GM21528 (cell line): ENCODE data around the gene CREB3L4.

ENCODE experiments used
- ATAC-seq: cut with Tn5 transposase; IDR thresholded peaks from one replicate; pipeline ENCODE4 v1.9.1; 2021; ENCODE audit warnings: mild to moderate bottlenecking, moderate library complexity; ENCODE audit not compliant: unreplicated experiment, low FRiP score

Gene CREB3L4

DNA sequence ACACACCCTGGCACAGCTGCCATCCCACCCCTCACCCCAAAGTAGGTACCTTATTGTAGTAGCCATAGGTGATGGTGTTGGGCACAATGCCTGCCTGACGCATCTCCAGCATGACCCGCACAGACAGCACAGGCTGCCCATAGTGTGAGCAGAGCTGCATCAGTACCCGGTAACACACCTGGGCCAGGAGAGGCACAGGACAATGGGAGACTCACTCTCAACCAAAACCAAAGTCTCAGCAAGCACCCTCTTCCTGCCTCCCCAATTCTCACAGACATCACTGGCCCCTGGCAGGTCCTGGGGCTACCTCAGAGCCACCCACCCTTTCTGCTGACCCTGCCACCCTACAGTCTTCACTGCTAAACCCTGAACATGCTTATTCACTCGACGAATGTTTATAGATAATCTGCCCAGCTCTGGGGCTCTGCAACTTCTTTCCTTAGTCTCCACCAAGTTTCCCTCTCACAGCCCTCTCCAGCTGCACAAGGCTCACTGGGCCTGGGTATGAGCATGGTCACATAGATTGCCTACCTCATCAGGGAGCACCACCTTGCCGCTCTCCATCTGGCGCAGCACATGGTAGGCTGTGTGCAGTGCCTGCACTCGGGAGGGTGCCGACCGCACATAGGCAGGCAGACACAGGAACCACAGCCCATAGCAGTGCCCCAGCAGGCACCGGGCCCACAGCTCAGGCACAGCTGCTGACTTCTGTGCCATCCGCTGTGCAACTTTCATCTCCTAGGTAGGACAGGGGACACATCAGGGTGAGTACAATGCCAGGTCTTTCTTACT, 31.5 kb upstream of the CREB3L4 start:
- ATAC-seq, result no peak

DNA sequence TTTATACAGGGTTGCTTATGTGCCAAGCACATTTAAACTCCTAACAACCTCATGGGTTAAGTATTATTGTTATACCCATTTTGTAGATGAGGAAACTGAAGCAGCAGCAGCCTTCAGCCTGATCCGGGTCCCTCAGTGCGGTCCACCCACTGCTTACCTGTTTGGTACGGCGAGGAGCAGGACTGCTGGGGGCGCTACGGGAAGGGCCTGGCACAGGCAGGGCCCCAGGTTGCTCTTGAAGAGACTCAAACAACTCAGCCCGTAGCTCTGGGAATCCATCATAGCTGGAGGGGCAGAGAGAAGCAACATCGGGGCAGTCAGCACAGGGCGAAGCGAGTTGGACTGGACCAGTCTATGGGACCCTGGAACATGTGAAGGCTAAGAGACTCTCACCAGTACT, 30.4 kb upstream of the CREB3L4 start:
- no peak for ATAC-seq

GRCh38 chr1:153938996-153939395, 28.7 kb upstream of the CREB3L4 start:
- no peak for ATAC-seq

DNA sequence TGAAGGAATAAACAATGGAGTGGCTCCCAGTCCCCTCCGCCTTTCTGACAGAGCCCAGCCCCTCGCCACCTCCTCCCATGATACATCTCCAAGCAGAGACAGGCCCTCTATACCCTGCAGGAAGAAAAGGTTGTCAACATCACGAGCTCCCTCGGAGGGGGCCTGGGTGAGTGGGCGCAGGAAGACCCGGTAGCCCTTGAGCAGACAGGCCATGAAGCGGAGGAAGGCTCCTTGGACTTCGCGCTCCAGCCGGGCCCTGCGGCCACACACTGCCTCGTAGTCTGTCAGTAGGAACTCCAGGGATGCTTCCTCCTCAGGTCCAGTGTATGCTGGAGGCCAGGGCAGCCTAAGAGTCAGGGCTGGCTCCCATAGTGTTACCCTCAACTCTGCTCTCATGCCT, 28.2 kb upstream of the CREB3L4 start:
- no peak for ATAC-seq

DNA sequence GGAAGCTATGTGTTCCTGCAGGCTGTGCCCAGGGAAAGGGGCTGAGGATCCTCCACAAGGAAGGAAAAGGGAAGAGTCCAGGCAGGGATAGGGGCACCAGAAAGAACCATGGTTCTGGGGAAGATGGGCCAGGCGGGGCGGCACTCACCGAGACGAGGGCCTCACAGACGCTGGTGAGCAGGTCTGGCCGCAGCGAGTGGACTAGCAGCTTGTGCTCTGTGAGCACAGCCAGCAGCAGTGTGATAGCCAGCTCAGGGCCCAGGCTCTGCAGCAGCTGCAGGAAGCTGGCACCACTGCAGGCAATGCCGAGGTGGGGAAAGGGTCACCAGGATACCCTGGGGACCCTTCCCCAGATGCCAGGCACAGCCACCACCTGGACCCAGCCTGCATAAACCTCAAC, 26.9 kb upstream of the CREB3L4 start:
- no peak for ATAC-seq

DNA sequence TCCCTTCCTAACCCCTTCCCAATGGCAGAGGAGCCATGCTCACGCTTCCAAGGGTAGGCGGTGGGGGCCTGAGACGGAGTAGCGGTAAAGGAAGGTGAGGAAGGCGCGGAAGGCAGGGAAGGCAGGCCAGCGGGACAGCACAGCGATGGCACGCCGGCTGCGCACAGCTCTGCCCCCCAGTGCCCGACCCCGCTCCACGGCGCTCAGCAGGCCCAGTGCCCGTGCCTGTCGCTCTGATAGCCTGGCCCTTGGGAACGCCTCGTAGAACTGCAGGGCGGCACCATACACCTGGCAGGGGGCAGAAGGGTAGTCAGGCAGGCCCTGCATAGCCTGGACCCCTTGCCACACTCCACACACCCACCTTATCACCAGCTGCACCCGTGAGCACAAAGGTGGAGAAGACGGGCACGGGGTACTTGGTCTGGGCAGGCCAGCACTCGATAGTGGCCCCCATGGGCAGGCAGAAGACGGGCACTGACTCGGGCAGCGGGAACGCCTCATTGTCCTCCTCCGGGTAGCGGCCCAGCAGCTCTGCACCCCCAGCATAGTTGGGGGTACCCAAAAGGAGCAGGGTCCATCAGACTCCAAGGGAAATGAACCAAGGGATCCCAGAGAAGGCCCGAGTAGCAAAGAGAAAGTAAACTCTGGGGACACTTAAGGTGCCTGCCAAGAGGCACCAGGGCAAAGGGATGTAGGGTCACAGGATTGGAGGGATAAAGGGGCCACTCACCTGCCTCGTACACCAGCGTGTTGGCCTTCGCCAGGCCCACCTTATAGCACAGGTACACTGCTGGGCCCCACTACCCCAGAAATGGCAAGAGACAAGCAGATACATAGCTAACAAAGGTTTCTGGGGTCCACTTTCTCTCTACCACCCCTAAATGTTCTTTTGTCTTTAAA, 25.6 kb upstream of the CREB3L4 start:
- no peak for ATAC-seq

DNA sequence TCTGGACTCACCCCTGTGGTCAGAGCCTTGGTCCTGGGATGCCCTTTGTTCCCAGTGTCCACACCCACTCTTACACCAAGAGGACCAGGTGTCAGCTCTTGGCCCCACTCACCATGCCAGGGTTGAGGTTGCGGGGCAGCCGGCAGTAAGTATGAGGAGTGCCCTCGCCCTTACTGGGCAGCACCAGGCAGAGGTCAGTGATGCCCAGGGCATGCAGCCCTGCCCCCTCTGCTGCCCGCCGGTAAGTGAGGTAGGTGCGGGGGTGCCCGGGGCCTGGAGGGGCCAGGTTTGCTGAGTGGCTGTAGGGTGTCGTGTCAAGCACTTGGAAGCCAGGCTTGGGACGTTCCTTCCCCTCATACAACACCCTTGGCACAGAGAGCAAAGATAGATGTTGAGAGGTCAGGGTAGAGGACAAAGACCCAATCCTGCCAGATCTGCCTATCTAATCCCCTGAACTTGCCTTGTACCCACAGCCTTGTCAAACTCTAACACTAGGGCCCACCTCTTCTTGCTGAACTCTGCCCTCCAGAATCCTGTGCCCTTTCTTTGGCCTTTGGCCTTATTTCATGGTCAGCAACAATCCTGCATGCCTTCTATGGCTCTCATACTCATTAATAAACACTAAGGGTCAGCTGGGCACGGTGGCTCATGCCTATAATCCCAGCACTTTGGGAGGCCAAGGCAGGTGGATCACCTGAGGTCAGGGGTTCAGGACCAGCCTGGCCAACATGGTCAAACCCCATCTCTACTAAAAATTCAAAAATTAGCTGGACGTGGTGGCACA, 24.7 kb upstream of the CREB3L4 start:
- no peak for ATAC-seq

- no peak for ATAC-seq
Measured at GRCh38 chr1:153944005-153944826, 23.5 kb upstream of the CREB3L4 start.

GRCh38 chr1:153944827-153945117, 22.9 kb upstream of the CREB3L4 start:
- no peak for ATAC-seq

- no peak for ATAC-seq
Measured at GRCh38 chr1:153945131-153945794, 22.4 kb upstream of the CREB3L4 start.

- ATAC-seq, result peak; percentile 68
Measured at GRCh38 chr1:153945795-153946621, 21.7 kb upstream of the CREB3L4 start.

GRCh38 chr1:153946622-153947241, 21.0 kb upstream of the CREB3L4 start, which contains the start of gene DENND4B:
Gene DENND4B (minus strand): TSS chr1:153946718. CDS start chr1:153944374, 2,344 bp downstream.
- ATAC-seq, result peak; percentile 56

DNA sequence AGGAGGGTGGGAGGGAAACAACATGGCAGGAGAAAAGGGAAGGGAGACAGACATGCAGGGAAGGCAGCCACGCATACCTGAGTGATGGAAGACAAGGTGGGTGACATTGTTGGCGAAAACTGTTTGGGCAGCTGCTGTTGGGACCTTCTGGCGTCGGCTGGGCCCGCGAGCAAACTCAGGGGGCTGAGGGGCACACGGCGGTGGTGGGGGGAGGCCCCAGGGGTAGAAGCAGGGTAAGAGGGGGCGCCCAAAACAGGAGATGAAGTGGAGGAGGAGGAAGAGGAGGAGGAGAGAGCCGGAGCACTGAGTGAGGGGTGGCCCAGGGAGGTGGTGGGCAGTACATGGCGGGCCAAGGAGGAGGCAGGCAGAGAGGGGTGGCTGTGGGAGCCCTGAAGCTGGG, 16.5 kb upstream of the CREB3L4 start:
- no peak for ATAC-seq

DNA sequence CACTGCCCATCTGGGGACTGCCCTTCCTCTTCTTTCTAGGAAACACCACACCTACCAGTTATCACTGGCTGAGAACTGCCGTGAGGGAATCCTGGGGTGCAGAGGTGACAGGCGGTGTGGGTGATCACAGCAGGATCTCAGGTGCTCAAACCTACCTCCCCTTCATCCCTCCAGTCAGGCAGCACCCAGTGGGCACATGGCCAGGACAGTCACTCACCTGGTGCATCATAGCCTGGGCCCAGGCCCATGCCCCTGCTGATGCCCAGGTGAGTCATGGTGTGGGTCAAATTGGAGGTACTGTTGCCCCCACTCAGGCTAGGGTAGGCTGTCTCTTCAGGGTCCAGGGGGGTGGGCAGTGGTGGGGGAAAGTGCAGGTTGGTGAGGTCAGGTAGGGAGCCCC, 15.9 kb upstream of the CREB3L4 start:
- ATAC-seq, result no peak

DNA sequence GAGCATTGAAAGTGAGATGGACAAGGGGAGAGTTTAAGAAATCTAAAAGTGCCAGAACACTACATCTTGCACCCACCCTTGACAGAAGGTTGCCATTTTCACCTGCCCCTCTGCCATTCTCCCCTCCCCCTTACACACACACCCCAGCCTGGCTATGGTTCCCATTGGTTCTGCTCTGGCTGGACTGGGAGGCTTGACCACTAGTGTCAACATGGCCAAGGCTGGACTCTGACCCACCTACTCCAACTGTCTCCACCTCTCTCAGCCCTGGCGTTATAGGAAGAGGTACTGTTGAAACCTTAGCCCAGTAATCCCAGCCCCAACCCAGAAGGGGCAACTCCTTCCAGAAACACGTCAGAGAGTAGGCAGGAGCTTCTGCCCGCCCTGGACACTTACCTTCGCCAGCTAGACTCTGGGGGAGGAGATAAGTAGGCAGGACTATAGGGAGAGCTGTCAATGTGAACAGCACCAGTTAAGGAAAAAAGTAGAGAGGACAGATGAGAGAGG, 13.8 kb upstream of the CREB3L4 start:
- ATAC-seq, result no peak

GRCh38 chr1:153954826-153955225, 12.9 kb upstream of the CREB3L4 start:
- ATAC-seq, result no peak

DNA sequence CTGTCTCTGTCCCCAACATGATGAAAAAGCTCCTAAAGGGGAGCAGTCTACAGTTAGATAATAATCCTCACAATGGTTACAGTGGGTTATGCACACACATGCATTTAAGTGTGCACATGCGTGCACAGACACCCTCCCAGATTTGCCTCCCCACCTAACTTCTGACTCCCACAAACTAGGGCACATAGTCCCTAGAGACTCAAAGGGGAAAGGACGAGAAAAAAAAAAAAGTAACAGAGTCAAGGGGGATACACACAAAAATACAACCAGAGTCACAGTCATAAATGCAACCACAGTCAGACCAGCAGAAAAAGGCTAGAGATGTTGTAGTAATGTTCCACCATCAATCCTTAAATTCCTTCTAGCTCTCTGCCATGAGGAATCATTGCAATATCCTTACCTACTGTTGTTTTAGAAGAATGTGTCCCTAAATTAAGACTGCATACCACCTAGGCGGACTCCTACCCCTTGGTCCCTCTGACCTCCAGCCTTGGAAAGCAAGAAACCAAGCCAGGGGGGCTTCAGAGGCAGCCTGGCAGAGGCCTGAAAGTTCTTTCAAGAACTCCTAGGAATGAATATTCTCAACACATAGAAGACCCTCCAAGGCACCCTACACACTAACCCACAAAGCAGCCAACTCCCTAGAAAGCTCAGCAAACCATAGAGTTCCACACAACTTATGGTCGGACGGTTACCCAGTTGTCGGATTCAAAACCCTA, 10.5 kb upstream of the CREB3L4 start:
- ATAC-seq, result no peak

- ATAC-seq, result peak; percentile 15
Measured at GRCh38 chr1:153957744-153958110, 10.0 kb upstream of the CREB3L4 start.
